GM18867 (cell line): ENCODE data around the gene TNP1.

Experiments used
- ATAC-seq: cut with Tn5 transposase; IDR thresholded peaks from one replicate; pipeline ENCODE4 v1.9.1; 2021; ENCODE audit warnings: mild to moderate bottlenecking, moderate library complexity; ENCODE audit not compliant: unreplicated experiment

TNP1 gene

DNA sequence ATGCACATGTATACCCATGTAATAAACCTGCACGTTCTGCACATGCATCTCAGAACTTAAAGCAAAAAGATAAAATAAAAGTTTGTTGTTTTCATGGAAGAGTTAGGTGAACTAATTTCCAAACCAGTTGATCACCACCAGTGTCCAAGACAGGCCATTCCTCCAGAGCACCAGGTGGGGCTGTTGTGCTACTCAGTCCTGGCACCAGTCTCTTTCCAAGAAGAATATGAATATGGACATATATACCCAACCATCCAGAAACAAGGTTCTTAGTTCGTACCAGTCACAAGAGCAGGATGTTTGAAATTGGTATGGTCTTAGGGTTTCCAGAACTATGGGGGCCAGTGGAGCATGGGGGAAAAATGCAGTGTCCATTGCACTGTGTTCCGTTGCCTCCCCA, 17.2 kb upstream of the TNP1 start:
- no peak for ATAC-seq

DNA sequence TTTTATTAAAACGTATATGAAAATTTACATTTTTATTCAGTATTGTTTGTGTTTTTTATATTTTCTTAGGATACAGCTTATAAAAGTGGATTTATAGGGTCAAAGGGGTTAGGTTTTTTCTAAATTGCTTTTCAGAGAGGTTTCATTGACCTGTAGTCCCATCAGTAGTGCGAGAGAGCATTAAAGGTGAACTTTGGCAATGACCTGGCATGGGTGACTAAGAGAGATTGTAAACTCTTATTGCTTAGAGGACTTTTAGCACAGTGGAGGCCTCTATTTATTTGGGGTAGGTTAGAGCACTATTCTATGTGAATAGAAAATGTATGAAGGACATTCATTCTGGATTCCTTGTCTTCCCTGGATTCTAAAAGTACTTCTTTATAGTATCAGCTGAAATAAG, 16.0 kb upstream of the TNP1 start:
- no peak for ATAC-seq

DNA sequence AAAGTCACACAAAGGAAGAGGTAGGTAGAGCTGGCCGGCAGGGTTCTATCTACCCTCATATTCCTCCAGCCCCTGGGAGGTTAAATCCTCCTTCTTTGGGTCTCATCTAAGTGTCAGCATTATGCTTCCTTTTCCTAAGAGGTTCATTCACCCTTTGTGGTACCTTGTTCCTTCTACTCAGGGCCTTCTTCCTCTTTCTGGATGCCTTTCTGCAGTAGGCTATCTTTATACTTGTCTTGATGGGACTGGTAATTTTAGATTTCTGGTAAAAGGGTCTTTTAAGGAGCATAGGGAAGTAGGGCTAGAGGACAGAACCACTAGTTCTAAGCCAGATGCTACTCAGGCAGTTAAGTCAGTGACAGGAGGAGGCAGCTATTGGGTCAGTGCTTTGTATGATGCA, 13.7 kb upstream of the TNP1 start:
- ATAC-seq: no peak

DNA sequence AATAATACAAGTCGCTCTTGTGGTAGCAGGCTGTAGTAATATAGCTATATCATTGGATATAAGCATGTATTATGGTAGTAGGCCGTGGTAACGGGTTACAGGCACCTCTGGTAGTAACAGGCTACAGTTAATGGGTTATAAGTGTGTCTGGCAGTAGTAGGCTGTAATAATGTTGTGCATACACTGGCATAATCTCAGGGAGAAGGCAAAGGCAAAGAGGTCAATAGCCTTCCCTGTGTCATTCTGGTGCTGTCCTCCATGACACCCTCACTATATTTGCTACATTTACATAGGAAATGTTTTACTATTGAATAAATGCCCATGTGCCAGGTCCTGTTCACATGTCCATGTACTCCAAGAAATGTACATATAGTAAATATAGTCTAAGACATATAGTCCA, 12.8 kb upstream of the TNP1 start:
- no peak for ATAC-seq

DNA sequence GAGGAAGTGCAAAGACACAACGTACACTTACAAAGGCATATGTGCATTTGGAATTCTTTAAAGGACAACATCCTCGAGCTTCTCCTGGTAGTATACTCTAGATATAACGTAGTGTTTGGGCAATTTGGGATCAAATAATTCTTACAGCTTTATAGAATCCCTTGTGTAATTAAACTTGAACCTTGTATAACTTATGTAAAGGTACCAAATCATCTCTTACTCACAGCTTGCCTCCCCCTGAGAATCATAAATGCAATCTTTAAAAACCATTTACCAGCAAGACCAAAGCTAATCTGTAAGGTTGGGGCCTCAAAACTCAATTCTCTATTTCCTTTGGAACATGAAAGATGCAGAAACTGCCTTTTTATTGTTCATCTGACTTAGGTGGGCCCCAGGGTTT, 12.2 kb upstream of the TNP1 start:
- no peak for ATAC-seq

DNA sequence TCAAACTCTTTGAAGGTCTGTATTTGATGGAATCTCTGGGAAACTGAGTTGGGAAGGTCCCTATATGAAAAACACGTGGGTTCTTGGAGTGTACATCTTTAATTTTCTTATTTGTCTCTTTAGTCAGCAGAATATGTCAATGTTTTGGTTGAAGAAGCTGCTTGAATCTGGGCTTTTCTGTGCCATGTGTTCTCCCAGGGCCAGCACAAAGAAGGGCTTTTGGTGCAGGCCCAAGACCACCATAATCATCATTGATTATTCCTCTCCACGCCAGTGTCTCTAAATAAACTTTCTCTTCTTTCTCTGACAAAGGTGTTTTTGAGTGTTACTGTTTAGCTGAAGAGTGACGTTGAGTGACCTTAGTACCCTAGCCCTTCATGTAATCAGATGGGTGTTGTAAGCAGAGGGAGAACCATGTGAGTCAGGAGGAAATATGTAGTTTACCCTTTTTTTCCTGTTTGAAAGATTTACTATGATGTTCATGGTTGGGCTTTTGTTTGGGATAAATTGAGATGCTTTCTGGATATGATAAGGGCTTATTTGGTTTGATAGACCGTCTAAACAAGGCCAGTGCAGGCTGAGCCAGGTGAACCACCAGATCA, 11.6 kb upstream of the TNP1 start:
- ATAC-seq: no peak

DNA sequence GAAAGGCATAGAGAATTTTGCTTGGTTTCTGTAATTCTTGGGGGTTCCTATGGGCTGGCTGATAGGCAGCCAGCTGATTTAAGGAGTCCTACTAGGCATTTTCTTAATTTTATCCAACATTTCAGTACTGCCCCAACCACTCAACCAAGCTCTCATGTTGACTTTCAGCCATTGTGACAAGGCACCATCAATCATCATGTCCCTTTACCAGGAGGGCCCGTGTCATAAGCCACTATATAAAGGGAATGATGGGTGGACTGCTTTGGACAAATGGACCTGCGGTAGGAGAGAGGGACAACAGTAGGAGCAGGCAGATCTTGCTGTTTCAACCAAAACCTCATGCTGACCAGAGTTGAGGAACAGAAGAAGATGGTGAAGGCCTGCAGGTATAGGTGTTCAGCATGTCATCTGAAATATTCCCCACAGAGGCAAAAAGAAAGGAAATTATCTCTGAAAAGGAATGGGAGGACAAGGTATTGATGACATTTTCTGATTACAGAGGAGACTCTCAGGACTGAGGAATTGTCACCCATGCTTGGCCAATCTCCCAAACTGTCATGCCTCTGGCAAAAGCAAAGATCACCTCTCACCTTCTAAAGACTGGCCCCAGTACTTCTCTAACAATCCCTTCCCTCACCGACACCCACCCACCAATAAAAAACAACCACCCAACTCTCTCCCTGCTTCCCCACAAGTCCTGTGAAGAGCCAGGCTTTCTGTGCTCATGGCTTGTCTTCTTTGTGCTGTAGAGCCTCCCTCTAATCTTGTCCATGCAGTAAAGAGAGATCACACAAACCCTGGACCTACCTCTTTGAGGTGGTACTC, 10.9 kb upstream of the TNP1 start:
- ATAC-seq: no peak

DNA sequence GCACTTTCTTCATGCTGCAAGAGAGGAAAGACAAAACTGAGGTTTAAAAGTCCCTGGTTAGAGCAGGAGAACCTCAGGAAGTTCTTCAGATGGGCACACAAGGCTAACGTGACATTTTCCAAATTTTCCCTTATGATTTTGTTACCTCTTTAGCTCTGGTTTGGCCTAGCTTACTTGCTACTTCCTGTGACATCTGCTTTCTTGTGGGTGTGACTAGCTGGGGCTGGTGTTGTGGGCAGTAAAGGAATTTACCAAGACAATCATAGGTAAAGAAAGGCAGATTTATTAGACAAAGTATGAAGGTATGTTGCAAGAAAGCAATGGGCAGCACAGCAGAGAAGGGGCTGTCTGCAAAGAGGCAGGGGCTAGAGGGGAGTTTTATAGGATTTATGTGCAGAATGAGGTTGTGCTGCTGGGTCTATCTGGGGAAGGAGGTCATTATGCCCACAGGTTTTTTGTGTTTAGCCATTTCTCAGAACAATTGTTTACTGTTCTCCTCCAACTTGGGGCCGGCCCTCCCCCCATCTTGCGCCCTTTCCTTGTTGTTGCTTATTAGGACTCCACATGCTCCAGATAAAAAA, 6.7 kb upstream of the TNP1 start:
- no peak for ATAC-seq

DNA sequence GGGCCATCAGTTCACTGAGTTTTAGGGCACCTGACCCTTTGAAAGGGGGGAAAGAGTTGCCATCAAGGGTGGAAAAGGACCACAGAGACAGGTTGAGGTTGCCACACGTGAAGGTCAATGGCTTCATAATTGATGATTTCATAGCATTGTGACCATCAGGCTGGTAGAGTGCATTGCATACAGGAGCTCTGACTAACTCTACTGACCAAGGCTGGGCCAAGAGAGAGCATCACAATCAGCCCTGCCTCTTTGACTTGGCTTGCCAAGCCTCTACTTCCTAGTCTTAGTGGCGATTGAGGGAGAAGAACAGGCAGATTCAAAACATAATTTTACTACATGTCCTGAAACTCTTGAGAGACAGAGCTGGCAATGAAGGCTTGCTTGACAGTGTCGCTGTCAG, 5.8 kb upstream of the TNP1 start:
- ATAC-seq: no peak

DNA sequence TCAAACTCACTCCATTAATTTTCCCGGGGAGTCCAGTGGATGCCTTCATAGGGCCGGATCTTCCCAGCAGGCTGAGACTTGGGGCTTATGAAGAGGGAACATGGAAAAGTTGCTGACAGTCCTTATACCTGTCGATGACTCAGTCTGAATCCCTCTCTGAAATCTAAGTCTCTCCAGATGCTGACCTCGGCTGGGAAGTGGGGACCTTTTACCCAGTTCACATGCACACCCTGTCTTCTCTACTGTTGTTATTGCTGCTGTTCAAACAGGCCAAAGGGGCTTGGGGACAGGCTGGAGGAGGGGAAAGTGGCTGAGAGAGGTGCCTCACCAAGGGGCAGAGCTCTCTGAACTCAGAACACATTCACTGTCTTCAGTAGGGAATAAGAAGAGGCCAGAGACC, 4.1 kb upstream of the TNP1 start:
- no peak for ATAC-seq

DNA sequence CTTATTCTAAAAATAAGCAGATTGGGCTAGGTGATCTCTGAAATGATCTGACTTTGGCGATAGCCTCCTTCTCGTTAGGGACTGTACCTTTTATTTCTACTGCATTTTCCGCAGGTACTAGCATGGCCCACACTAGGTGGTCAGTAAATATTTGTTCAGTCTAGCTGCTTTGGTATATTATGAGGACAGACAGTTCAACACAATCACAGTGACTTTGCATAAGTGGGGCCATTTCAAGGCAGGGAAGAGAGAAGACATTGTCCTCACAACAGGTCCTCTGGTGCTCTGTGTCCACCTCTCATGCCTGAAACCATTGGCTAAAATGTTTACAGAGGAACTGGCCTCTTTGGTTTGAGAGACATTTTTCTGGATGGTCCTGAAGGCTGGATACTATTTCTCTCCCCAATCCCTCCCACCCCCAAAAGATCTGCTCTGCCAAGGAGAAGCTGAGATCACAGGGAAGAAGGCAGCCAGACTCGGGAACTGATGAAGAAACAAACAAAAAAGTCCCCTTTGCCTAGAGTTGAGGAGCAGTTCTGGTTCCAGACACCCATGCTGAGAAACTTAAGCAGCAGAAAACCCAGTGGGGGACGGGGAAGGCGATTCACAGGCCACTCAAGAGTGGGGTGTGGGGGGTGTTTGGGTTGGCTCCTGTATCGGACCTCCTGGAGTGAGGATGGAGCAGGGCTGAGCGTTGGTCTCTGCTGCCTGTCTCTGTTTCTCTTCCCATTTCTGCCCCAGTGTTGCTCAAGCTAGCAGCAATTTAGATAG, 2.9 kb upstream of the TNP1 start:
- no peak for ATAC-seq

DNA sequence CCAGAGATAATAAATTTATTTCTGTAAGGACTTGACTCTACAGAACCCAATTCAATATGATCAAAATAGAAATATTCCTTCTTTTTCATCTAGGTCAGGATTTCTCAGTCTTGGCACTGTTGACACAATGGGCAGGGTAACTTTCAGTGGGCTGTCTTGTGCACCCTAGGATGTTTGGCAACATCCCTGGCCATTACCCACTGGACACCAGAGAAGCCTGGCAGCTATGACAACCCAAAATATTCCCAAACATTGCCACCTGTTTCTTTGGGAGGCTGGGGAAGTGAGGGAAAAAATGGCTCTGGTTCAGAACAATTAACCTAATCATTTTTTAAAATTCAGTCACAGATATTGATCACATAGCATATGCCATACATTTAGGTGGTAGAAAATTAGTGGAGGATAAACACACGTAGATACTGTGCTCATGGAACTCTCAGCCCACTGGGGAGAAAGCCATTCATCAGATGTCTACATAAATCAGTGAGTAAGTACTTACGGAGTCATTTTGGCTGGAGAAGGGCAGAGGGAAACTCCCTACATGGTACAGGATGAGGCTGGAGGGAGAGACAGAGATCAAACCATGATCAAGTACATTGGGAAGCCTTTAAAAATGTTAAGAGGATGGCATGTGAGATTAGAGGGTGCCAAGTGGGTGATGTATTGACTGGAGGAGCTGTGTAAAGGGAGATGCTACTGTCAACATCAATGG, 718 bp upstream of the TNP1 start:
- ATAC-seq: no peak

DNA sequence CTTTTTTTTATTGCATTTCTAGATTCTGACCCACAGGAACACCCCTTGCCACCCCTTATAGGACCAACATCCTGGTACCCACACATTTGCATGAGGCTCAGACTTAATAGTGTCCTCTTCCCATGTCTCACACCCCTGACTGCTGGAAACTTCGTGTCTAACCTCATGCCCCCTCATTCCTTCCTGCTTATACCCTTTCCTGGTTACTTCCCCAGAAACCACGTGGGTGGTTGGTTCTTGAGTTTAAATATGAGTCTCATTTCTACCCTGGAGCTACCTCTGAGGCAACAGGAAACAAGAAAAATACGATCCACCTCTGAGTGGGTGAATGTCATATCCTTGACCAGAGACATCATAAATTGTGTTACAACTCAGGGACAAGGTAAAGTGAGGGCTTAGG, 1.6 kb downstream of the TNP1 start:
- ATAC-seq: no peak

DNA sequence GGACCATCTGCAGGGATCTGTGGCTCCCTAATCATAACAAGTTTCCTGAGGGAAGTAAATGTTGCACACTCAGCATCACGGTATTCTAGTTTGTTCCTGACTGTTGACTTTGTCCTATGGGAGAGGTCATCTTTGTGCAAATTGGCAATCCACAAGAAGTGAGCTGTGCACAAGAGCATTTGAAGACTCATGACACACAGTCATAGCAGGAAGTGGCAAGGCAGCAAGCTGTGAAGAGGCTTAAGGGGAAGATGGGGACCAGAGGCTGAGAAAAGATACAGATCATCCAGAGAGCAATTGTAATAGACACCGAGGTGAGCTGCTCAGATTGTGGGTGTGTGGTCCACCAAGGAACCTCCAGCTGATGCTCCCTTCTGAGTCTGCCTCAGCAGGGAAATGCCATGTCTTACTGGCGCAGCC, 2.7 kb downstream of the TNP1 start:
- no peak for ATAC-seq

DNA sequence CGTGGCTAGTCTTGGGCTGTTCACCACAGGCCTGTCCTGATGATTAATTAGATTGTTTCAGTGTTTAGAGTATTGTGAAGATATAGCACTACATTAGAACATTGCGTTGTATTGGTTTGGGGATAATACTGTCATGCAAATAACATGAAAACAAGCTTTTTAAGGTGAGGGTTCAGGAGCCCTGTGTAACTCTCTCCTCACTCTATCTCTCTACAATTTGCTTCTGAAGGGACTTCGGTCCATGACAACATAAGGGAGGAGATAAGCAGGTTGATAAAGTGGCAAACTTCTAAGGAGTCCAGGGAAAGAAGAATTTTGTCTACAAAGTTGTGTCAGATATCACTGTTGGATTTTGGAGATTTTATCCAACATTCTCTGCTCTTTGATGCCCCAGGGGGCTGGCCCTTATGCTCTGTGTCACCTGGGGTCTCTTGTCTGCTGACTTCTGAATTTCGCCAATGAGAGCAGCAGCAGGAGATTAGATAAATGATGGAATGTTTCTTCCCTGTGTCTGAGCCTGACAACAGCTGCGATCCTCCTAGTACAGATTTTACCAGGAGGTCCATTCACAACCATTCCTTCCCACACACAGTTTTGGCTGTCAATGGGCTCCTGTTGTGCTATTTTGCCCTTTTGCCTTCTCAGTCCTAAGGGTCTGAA, 3.3 kb downstream of the TNP1 start:
- no peak for ATAC-seq

DNA sequence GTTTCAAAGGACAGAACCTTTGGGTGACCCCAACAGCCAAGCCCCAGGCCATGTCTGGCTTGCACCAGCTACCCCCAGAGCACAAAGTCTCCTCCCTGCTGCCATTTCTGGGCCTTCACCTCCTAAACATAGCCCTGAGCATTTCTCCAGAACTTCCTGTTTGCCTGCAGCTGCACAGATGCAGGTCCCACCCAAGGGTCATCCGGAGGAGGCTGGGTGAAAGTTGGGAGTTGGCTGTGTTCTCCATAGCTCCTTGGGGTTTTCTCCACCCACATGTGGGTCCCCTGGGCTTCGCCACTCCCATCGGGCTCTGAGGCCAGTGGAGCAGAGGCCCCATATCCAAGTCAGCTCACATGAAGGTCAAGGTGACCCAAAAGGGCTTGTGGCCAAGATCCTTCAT, 4.3 kb downstream of the TNP1 start:
- ATAC-seq: no peak

DNA sequence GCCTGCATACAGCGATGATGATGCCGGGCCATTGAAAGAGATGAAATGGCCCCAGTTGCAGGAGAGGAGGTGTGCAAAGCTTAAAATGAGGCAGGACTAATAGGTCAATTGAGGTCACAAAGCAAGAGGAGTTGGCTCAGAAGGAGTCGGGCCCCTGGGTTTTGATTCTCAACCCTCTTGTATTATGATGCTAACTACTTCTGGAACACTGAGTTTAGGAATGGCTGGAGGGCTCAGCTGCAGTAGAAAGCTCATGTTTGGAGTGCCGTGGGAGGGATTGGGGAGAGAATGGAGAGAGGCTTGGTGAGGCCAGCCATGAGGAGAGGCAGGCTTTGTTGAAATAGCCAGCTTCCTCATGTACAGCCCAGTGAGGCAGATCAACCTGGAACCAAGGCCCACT, 4.8 kb downstream of the TNP1 start:
- no peak for ATAC-seq

DNA sequence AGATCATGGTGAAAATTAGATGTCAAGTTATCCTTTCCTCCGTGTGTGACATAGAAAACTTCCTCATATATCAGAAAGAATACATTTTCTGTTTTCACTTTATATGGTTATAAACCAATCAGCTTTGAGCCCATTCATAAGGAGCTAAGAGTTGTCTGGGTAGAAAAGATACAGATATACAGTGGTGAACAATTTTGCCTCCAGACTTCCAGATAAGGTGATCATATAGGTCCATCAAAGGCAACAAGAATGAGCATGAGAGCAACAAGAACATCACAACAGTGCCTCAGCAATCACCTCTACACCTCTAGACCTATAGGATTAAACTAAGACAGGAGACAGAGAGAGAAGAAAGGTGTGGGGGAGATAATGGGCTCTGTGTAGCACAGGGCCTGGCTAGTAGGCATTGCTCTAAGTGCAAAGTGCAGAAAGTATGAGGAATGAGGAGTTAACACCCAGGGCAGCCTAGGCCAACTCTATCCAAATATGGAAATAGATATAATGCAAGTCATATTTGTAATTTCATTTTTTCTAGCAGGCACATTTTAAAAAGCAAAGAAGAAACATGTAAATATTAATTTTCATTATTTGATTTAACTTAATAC, 8.3 kb downstream of the TNP1 start:
- no peak for ATAC-seq

DNA sequence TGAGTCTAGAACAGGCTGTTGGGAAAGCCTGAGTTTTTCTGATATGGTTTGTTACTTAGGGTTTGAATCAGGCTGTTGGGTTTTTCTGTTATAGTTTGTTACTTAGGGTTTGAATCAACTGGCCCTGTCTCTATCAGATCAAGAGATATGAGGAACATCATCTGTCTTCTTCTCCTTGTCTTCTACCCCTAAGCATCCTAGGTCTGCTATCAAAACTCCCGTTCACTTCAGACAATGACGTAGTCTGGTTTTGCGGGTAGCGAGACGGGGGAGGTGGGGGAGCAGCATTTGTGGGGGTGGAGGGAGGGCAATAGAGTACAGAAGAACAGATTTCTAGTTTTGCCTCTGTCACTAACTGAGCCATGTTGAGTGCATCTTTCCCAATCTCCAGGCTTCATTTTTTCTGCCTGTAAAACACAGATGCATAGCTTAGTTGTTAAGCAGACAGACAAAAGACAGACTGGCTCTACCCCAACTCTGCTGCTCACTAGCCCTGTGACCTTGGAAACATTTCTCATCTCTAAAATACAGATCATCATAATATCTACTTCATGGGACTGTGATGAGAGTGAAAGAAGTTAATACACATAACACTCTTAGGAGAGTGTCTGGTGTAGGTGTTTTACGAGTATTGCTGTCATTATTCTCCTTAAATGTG, 9.1 kb downstream of the TNP1 start:
- ATAC-seq: no peak

DNA sequence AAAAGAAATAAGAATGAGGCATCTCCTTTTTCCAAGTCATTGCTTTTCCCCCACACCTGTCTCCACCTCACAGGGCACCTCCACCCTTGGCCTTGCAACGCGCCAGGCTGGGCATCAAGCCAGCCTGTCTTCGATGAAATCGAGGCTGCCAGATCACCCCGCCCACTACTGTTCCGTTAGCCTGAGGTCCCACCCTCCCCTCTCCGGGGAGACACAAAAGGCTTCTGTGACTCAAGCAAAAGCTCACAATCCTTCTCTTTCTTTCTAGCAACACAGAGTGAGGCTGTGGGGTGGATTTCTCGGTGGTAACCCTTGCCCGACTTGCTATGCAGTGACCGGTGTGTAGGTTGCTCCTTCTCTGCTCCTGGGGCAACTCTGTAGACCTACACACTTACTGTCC, 9.9 kb downstream of the TNP1 start:
- ATAC-seq: no peak
